VCaP (cell line): ENCODE measurements around the gene CFAP300.
A peak's percentile ranks its signal among the peaks of the same experiment; 100 is the strongest.

Source experiments
- H3K27ac ChIP-seq: fragments of 450-650 bp; 2 replicates; pipeline ENCODE4 v1.5.1; 2017
- CTCF ChIP-seq: fragments of 450-650 bp; conservative IDR thresholded peaks from 2 replicates; pipeline ENCODE4 v1.5.1; 2017; ENCODE audit warnings: mild to moderate bottlenecking, moderate library complexity

Gene CFAP300

DNA sequence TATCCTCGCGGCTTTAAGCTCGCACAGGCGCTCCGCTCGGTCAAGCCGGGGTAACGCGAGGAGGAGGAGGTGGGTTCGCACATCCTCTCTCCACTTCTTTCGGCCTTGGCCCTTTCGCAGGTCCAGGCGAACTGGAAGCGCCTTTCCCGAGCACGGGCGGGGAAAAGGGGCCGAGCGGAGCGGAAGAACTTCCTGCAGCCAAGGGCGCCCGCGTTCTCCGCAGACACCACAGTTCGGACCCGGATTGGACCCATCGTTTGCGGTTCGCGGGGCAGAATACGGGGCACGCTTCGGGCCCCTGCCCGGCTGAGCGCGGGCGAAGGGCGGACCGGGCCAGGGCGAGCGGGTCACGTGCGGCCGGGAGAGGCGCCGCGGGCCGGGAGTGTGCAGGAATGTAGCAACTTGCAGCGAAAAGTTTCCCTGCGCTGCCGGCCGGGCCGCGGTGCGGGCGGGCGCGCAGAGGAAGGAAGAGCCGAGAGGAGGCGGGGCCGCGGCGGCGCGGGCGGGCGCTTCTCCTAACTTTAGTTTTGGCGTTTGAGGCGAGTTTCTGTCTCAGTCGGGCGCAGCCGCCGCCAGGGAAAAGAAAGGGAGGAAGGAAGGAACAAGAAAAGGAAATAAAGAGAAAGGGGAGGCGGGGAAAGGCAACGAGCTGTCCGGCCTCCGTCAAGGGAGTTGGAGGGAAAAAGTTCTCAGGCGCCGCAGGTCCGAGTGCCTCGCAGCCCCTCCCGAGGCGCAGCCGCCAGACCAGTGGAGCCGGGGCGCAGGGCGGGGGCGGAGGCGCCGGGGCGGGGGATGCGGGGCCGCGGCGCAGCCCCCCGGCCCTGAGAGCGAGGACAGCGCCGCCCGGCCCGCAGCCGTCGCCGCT, 62.9 kb downstream of the CFAP300 start, which contains the start of gene YAP1:
YAP1 (plus strand) TSS at position 552 of the 865 bp plus-strand sequence. CDS start 402 bp downstream, outside the sequence.
- TF ChIP-seq CTCF: no peak
- H3K27ac ChIP-seq: peak within 1 kb of the TSS; percentile 83

- peak overlapping the region; percentile 83 for H3K27ac ChIP-seq
- TF ChIP-seq CTCF: no peak; the same call in 1 of the 2 replicates
Measured at GRCh38 chr11:102110761-102111010, 63.4 kb downstream of the CFAP300 start.

DNA sequence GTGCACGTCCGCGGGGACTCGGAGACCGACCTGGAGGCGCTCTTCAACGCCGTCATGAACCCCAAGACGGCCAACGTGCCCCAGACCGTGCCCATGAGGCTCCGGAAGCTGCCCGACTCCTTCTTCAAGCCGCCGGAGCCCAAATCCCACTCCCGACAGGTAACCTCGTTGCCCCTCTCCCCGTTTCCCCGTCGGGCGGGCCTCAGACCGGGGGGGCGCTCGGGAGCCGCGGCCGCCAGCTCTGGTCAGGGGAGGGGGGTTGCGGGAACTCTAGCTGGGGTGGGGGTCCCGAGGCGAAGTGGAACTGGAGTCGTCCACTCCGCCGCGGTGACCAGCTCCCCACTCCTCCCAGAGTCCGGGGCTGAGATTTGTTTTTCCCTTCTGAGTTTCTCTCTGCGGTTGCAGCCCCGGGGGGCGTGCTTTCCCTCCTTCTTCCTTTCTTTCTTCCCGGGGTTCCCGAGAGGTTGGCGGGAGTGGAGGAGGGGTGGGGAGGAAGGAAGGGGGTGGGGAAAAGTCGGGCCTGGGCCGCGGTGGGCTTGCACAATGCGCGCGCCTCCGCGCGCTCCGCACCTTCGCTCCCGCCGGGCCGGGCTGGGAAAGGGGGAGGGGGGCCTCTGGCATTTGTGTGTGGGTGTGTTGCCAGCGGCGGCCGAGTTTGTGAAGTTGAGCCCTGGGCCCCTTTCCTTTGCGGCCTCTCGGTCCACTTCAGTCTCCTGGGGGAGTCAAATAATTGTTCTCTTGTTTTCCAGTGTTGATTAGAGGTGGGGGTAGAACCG, 64.0 kb downstream of the CFAP300 start:
- TF ChIP-seq CTCF: peak; percentile 31
- peak overlapping the region; percentile 83 for H3K27ac ChIP-seq

GRCh38 chr11:102111787-102112508, 64.7 kb downstream of the CFAP300 start:
- H3K27ac ChIP-seq: peak overlapping the region; percentile 83
- TF ChIP-seq CTCF: no peak

DNA sequence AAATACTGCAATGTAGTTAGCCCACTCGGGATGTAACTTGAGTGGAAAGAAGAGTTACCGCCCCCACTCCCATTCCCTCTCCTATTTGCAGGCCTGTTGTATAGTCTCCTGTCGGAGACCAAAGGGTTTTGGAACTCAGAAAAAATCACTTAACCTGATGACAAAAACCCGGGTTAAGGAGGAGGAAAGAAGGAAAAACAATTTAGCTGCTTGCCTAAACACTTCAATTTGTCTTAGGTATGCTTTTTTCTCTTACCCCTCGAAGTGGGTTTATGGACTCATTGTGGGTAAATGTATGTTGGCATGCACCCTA, 65.2 kb downstream of the CFAP300 start:
- no peak for TF ChIP-seq CTCF
- peak overlapping the region; percentile 83 for H3K27ac ChIP-seq

GRCh38 chr11:102114032-102114431, 66.8 kb downstream of the CFAP300 start:
- TF ChIP-seq CTCF: no peak
- no peak overlapping the region for H3K27ac ChIP-seq

- TF ChIP-seq CTCF: no peak
- H3K27ac ChIP-seq: peak overlapping the region; percentile 61
Measured at GRCh38 chr11:102115557-102115956, 68.3 kb downstream of the CFAP300 start.
